Fibroblast of lung (primary cell): ENCODE data around the gene UCK1.

Experiments
- EZH2 ChIP-seq: IDR thresholded peaks from 2 replicates; pipeline ENCODE4 v1.5.1; 2012; ENCODE audit warnings: low read length, control low read depth, mild to moderate bottlenecking; ENCODE audit errors: missing control alignments
- TF ChIP-seq, protein P1 (sequence below), 2 donors: IDR thresholded peaks in 1 of 2; conservative IDR thresholded peaks in 1 of 2; 1 replicate in 1 of 2; 2 replicates in 1 of 2; pipeline ENCODE4 v1.5.1; 2011 to 2012; ENCODE audit warnings: low read length in 2 of 2, control low read depth in 1 of 2, inconsistent platforms in 1 of 2, low read depth in 1 of 2, mild to moderate bottlenecking in 1 of 2

DNA sequence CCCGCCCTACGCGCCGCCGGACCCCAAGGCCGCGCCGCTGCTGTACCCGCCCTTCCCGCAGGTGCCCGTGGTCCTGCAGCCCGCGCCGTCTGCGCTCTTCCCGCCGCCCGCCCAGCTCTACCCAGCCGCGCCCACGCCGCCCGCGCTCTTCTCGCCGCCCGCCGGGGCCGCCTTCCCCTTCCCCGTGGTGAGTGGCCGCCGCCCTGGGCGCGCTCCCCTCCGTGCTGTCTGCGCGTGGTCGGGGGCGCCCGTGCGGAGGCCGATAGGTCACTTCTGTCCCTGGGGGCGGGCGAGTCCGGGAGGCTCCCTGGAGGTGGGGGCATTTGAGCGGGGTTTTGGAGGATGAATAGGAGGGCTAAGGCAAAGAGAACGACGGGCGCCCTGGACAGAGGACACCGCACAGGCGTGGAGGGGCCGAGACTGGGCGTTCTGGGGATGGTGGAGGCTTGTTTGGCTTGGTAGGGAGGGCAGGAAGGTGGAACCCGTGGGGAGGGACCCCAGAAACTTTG lies 23.8 kb upstream of the UCK1 start:
- TF ChIP-seq, protein P1, sequence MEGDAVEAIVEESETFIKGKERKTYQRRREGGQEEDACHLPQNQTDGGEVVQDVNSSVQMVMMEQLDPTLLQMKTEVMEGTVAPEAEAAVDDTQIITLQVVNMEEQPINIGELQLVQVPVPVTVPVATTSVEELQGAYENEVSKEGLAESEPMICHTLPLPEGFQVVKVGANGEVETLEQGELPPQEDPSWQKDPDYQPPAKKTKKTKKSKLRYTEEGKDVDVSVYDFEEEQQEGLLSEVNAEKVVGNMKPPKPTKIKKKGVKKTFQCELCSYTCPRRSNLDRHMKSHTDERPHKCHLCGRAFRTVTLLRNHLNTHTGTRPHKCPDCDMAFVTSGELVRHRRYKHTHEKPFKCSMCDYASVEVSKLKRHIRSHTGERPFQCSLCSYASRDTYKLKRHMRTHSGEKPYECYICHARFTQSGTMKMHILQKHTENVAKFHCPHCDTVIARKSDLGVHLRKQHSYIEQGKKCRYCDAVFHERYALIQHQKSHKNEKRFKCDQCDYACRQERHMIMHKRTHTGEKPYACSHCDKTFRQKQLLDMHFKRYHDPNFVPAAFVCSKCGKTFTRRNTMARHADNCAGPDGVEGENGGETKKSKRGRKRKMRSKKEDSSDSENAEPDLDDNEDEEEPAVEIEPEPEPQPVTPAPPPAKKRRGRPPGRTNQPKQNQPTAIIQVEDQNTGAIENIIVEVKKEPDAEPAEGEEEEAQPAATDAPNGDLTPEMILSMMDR (conservative IDR thresholded peaks at IDR 0.05 in 1 of 2, IDR thresholded peaks at IDR 0.05 in 1 of 2; ENCODE audit: low read depth in 1 of 2, low read length in 2 of 2), result no peak
- TF ChIP-seq EZH2, result peak; percentile 61
